Keratinocyte (primary cell): Measurements from ENCODE around the gene DPP8. TPM values are rescaled to one million over a fixed set of nuclear protein-coding genes. Genes with fewer than 3 reads are reported as not detected.

Source experiments
- DNase-seq: peaks from one replicate; pipeline ENCODE4 v3.0.0-alpha.2; 2011; ENCODE audit warnings: low read depth, missing footprints, low spot score
- FAIRE-seq: peaks from 2 replicates; lab custom pipeline; 2011; peaks lifted over from hg19 to GRCh38; lab: Jason Lieb, UNC
- H2AFZ ChIP-seq: 2 replicates; pipeline ENCODE4 v1.6.0; 2012; ENCODE audit warnings: low read length, control low read depth, inconsistent platforms; ENCODE audit not compliant: control insufficient read depth
- H3K27ac ChIP-seq: 2 replicates; pipeline ENCODE4 v1.5.1; 2011; ENCODE audit warnings: low read length; ENCODE audit not compliant: control insufficient read depth, insufficient read depth
- H3K27me3 ChIP-seq: 3 replicates; pipeline ENCODE4 v1.6.0; 2011; ENCODE audit warnings: low read length; ENCODE audit not compliant: control insufficient read depth, insufficient read depth; ENCODE audit errors: extremely low read depth
- H3K36me3 ChIP-seq, 2 experiments: 2 replicates in 1 of 2; 3 replicates in 1 of 2; pipeline ENCODE4 v1.5.1; 2011; ENCODE audit warnings: low read length in 2 of 2, mild to moderate bottlenecking in 1 of 2; ENCODE audit not compliant: control insufficient read depth in 2 of 2, insufficient read depth in 2 of 2; ENCODE audit errors: extremely low read depth in 1 of 2
- H3K4me1 ChIP-seq: 3 replicates; pipeline ENCODE4 v1.5.1; 2011; ENCODE audit warnings: low read length; ENCODE audit not compliant: control insufficient read depth, insufficient read depth; ENCODE audit errors: extremely low read depth
- H3K4me2 ChIP-seq: 3 replicates; pipeline ENCODE4 v1.6.0; 2011; ENCODE audit warnings: low read depth, low read length; ENCODE audit not compliant: control insufficient read depth, insufficient read depth; ENCODE audit errors: extremely low read depth
- H3K4me3 ChIP-seq, 3 experiments: fragments of 200-600 bp in 1 of 3; sonication (generic) in 1 of 3; 2 replicates in 2 of 3; 3 replicates in 1 of 3; pipeline ENCODE4 v1.5.1; 2011 to 2016; ENCODE audit warnings: low read length in 3 of 3, mild to moderate bottlenecking in 3 of 3, control low read depth in 2 of 3, inconsistent platforms in 1 of 3, low read depth in 1 of 3, mixed read lengths in 1 of 3, mixed run types in 1 of 3, moderate library complexity in 1 of 3; ENCODE audit not compliant: control insufficient read depth in 2 of 3, insufficient read depth in 2 of 3; ENCODE audit errors: extremely low read depth in 1 of 3
- H3K79me2 ChIP-seq: 2 replicates; pipeline ENCODE4 v1.6.0; 2012; ENCODE audit warnings: low read length; ENCODE audit not compliant: control insufficient read depth, insufficient read depth
- H3K9ac ChIP-seq: 3 replicates; pipeline ENCODE4 v1.6.0; 2011; ENCODE audit warnings: low read length; ENCODE audit not compliant: control insufficient read depth, insufficient read depth; ENCODE audit errors: extremely low read depth
- H3K9me1 ChIP-seq: 3 replicates; pipeline ENCODE4 v1.6.0; 2011; ENCODE audit warnings: low read length; ENCODE audit not compliant: control insufficient read depth, insufficient read depth; ENCODE audit errors: extremely low read depth
- H3K9me3 ChIP-seq: 2 replicates; pipeline ENCODE4 v1.5.1; 2012; ENCODE audit warnings: low read depth, low read length; ENCODE audit not compliant: control insufficient read depth
- H4K20me1 ChIP-seq: 3 replicates; pipeline ENCODE4 v1.6.0; 2011; ENCODE audit warnings: low read length; ENCODE audit not compliant: control insufficient read depth, insufficient read depth; ENCODE audit errors: extremely low read depth
- CTCF ChIP-seq, 3 experiments: IDR thresholded peaks in 1 of 3; conservative IDR thresholded peaks in 1 of 3; optimal IDR thresholded peaks in 1 of 3; 2 replicates in 2 of 3; 3 replicates in 1 of 3; pipeline versions ENCODE3 to v1.5.1; 2011; ENCODE audit warnings: low read length in 3 of 3, mild to moderate bottlenecking in 3 of 3, moderate library complexity in 2 of 3, control low read depth in 1 of 3, inconsistent platforms in 1 of 3; ENCODE audit not compliant: insufficient read depth in 2 of 3; ENCODE audit errors: extremely low read depth in 1 of 3
- EZH2 ChIP-seq: IDR thresholded peaks from one replicate; pipeline ENCODE4 v1.6.1; 2012; ENCODE audit warnings: inconsistent platforms, mild to moderate bottlenecking, low read length, moderate library complexity
- dilution Hi-C: fragments of 300-500 bp; cut with MboI; formaldehyde crosslinking; loops from one replicate; pipeline ENCODE4 v1.7.0; 2020; ENCODE audit warnings: low sequenced_read_pairs; ENCODE audit not compliant: extremely low pct_ligation_motif_present
- polyA plus RNA-seq, 5 experiments: library from polyadenylated mRNA; depleted of rRNA in 3 of 5; stranded (reverse) in 3 of 5; stranded (forward) in 1 of 5; unstranded in 1 of 5; fragments of >200 nt; gene quantifications; 1 replicate in 1 of 5; 2 replicates in 3 of 5; 3 replicates in 1 of 5; pipeline versions ENCODE4 v1.2.1 to v1.2.3, GENCODE V29; 2011 to 2012; ENCODE audit warnings: missing spikeins in 2 of 5, low read depth in 1 of 5, low replicate concordance in 1 of 5

The DPP8 gene
- polyA plus RNA-seq, 1 donor (not counting 4 experiments of a cell fraction or from before 2014, with no cell fraction given), result 21.6 TPM

- no peaks in the 10 kb centered on the region for H4K20me1 ChIP-seq
- dilution Hi-C loops, result no loop called here
- peaks cover 3 to 4% of the 10 kb centered on the region in 2 experiments for H3K36me3 ChIP-seq
- no peaks in the 10 kb centered on the region for H3K27me3 ChIP-seq
- H3K4me2 ChIP-seq, result no peak overlapping the region
- no peak overlapping the region for H2AFZ ChIP-seq
- H3K4me1 ChIP-seq, result no peaks in the 10 kb centered on the region
- no peak overlapping the region for H3K4me3 ChIP-seq
- no peak overlapping the region for H3K9ac ChIP-seq
- H3K9me3 ChIP-seq, result no peaks in the 10 kb centered on the region
- TF ChIP-seq CTCF (optimal IDR thresholded peaks at IDR 0.05 in 1 of 3, IDR thresholded peaks at IDR 0.05 in 1 of 3, conservative IDR thresholded peaks at IDR 0.05 in 1 of 3; ENCODE audit: extremely low read depth in 1 of 3, insufficient read depth in 2 of 3, low read length in 3 of 3), result no peak
- TF ChIP-seq EZH2, result no peak
- no peak overlapping the region for H3K27ac ChIP-seq
- FAIRE-seq (no peak), DNase-seq (no peak)
- no peaks in the 10 kb centered on the region for H3K9me1 ChIP-seq
- peaks cover 4% of the 10 kb centered on the region for H3K79me2 ChIP-seq
Observed at GRCh38 chr15:65509321-65509720, 8.2 kb downstream of the DPP8 start.

- no peak for FAIRE-seq
Observed at GRCh38 chr15:65494076-65494475, 23.4 kb downstream of the DPP8 start.

More at GRCh38 chr15:65494076-65494475, 23.4 kb downstream of the DPP8 start:
- Histone ChIP-seq H3K9me3 (no peaks in the 10 kb centered on the region), H4K20me1 (no peaks in the 10 kb centered on the region), H3K9ac (no peak overlapping the region), H3K4me1 (no peaks in the 10 kb centered on the region), H3K27ac (no peak overlapping the region), H3K9me1 (no peaks in the 10 kb centered on the region), H3K4me3 (no peak overlapping the region), H3K4me2 (no peak overlapping the region), H2AFZ (no peak overlapping the region), H3K36me3 (peaks cover 10 to 18% of the 10 kb centered on the region in 2 experiments), H3K27me3 (no peaks in the 10 kb centered on the region), H3K79me2 (peaks cover 2% of the 10 kb centered on the region)
- dilution Hi-C loops, result no loop called here
- no peak for TF ChIP-seq CTCF (optimal IDR thresholded peaks at IDR 0.05 in 1 of 3, IDR thresholded peaks at IDR 0.05 in 1 of 3, conservative IDR thresholded peaks at IDR 0.05 in 1 of 3; ENCODE audit: extremely low read depth in 1 of 3, insufficient read depth in 2 of 3, low read length in 3 of 3)
- TF ChIP-seq EZH2, result no peak
- no peak for DNase-seq
